Activated CD8-positive, alpha-beta memory T cell treated with anti-CD3 and anti-CD28 coated beads for 24 hours (primary cell): ENCODE data around the gene AOC3.
"Not testable (repeated sequence)": the region's sequence is repeated elsewhere in the genome, so short reads cannot be mapped to it uniquely, and the experiment has no call there.

Experiments used
- DNase-seq: peaks from one replicate; pipeline ENCODE4 v3.0.0-alpha.2; 2020

AOC3 gene

DNA sequence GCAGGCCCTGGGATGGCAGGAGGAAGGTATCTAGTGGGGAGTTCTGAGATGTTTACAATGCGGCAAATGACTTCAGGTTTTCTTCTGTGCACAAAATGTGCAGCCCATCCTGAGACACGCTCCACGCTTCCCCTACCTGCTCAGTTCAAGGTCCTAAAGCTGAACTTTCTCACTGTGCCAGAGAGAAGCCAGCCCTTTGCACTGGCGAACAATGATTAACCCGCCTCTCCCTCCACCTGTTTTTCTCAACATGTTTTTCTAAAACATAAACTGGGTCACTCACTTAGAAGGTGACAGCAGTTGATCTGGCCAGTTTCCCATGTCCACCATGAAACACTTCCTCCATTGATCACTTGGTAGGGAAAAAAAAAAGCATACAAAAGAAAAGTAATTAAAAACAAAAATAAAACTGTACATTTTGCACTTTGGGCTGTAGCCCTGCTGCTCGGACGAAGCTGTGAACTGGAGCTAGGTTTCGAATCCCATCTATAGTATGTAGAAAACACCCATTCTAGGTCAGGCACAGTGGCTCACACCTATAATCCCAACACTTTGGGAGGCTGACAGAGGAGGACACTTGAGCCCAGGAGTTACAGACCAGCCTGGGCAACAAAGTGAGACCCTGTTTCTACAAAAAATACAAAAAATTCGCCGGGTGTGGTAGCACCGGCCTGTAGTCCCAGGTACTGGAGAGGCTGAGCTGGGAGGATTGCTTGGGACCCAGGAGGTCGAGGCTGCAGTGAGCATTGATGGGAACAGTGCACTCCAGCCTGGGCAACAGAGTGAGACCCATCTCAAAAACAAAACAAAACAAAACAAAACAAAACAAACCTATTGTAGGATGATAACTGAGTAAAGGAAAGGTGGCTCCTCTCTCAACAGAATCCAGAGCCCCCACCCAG, 43.5 kb downstream of the AOC3 start:
- DNase-seq: no peak

DNA sequence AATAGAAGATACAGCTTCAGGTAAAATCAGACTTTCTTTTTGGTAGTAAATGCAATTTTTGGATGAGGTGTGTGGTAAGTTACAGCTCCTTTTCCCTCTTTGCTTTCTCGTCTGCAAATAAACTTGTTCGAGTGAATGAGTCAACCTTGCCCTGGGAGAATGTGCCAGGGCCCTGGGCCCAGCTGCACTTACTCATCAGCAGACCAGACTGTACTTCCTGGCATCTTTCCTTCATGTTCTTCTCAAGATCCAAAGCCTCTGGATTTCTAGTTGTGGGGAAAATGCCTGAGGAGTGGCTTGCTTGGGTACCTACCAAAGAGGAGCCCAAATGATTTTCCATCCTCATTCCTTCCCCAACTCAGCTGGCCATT, 44.2 kb downstream of the AOC3 start:
- no peak for DNase-seq

DNA sequence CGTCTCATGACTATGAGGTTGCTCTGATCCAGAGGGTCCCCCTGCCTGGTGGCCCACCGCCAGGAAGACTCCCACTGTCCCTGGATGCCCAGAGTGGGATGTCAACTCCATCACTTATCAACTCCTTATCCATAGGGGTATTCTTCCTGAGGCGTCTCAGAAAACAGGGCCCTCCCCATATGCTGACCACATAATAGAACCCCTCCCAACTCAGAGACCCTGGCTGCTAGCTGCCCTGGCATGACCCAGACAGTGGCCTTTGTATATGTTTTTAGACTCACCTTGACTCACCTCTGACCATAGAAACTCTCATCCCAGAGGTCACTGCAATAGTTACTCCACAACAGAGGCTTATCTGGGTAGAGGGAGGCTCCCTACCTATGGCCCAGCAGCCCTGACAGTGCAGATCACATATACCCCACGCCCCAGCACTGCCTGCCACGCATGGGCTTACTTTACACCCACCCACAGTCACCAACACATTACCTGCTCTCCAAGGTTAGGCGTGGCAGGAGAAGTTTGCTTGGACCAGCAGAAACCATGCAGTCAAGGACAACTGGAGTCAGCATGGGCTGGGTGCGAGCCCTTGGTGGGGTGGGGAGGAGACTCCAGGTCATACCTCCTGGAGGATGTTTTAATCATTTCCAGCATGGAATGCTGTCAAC, 47.3 kb downstream of the AOC3 start:
- DNase-seq: no peak

DNA sequence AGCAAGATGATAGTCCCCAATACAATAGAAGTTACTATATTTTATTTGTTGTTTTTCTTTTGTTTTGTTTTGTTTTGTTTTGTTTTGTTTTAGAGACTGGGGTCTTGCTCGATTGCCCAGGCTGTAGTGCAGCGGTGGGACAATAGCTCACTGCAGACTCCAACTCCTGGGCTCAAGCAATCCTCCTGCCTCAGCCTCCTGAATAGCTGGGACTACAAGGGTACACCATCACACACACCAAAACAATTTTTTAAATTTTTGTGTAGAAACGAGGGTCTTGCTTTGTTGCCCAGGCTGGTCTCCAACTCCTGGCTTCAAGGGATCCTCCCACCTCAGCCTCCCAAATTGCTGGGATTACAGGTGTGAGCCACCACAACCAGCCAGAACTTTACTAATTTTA, 49.0 kb downstream of the AOC3 start:
- DNase-seq: not testable (repeated sequence)

DNA sequence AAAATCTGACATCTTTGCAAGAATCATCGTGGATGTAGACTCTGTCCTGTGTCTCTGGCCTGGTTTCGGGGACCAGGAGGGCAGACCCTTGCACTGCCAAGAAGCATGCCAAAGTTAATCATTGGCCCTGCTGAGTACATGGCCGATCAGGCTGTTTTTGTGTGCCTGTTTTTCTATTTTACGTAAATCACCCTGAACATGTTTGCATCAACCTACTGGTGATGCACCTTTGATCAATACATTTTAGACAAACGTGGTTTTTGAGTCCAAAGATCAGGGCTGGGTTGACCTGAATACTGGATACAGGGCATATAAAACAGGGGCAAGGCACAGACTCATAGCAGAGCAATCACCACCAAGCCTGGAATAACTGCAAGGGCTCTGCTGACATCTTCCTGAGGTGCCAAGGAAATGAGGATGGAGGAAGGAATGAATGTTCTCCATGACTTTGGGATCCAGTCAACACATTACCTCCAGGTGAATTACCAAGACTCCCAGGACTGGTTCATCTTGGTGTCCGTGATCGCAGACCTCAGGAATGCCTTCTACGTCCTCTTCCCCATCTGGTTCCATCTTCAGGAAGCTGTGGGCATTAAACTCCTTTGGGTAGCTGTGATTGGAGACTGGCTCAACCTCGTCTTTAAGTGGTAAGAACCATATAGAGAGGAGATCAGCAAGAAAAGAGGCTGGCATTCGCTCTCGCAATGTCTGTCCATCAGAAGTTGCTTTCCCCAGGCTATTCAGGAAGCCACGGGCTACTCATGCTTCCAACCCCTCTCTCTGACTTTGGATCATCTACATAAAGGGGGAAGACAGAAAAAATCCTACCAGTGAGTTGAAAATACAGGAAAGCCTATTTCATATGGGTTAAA, 49.7 kb downstream of the AOC3 start, which contains the start of gene G6PC1:
G6PC1 (plus strand) TSS at position 340 of the 872 bp plus-strand sequence; CDS start at position 418, 78 bp downstream.
- DNase-seq: no peak

DNA sequence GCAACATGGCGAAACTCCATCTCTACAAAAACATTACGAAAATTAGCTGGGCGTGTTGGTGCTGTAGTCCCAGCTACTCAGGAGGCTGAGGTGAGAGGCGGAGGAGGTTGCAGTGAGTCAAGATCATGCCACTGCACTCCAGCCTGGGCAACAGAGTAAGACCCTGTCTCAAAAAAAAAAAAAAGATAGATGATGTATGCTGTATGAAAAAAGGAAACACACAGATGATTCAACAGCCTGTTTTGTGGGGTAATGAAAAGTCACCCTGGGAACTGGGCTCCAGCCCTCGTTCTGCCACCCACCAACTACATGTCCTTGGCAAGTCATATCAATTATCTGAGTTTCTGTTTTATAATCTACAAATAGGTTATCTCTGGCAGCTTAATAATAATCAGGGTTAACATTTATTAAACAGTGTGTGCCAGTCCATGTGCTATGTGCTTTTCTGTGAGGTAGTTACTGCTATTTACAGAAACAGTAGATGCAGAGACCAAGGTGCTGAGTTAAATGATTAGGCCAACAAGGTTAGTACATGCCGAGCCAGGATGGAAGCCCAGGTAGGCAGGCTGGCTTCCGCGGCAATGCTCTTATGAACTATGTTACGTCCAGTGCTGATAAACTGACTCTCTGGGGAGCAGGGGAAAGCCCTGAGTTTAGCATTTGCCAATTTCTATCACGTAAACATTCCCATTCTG, 50.7 kb downstream of the AOC3 start:
- DNase-seq: no peak

DNA sequence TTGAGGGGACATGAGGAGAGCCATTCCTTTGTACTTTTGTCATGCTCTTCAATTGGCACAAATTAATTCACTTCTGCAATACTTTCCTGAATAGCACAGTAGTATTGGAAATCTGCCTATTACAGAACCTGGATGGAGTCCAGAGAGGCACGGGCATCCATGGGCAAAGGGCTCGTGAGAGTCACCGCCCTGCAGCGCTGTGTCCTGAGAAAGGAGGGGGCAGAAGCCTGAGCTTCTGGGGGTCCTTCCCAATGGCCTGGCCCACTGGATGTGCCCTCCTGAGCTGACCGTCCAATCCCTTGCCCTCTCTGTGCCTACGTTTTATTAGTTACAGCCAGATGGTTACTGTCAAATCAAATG, 53.1 kb downstream of the AOC3 start:
- DNase-seq: no peak

DNA sequence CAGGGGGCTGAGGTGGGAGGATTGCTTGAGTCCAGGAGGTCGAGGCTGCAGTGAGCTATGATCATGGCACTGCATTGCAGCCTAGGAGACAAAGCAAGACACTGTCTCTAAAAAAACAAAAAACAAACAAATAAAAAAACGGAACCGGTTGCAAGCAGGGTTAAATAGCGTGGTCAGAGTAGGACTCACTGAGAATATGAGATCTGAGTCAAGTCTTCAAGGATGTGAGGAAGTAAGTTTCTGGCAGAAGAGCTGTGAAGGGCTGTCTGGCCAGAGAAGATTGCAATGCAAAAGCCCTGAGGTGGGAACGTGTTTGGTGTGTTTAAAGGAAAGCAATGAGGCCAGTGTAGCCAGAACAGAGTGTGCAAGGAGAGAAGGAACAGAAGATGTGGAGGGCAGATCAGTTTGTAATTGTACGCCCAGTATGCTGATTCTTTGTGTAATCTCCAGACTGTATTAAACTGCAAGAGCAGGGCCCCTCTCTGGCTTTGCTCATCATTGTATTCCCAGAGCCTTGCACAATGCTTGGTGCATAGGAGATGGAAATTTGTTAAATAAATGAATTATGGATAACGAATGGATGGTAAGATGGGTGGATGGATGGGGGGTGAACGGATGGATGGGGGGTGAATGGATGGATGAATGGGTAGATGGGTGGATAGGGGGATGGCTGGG, 55.9 kb downstream of the AOC3 start:
- no peak for DNase-seq
